GM13977 (cell line): ENCODE measurements around the gene KIFAP3.

Source experiments
- DNase-seq: peaks from one replicate; pipeline ENCODE4 v3.0.0; 2012; ENCODE audit warnings: low spot score
- in situ Hi-C: fragments of 300-500 bp; cut with MboI; formaldehyde crosslinking; loops from one replicate; pipeline ENCODE4 v1.12.0; 2022; ENCODE audit warnings: low sequenced_read_pairs, low pct_unique_long_range_greater_than_20kb, mixed read lengths, inconsistent platforms; ENCODE audit not compliant: unreplicated experiment
- TF ChIP-seq, protein P1 (sequence below): IDR thresholded peaks from 2 replicates; pipeline ENCODE4 v1.5.1; 2012; ENCODE audit warnings: mild to moderate bottlenecking, control low read depth; ENCODE audit not compliant: insufficient read depth; ENCODE audit errors: extremely low read depth, missing control alignments

The KIFAP3 gene

DNA sequence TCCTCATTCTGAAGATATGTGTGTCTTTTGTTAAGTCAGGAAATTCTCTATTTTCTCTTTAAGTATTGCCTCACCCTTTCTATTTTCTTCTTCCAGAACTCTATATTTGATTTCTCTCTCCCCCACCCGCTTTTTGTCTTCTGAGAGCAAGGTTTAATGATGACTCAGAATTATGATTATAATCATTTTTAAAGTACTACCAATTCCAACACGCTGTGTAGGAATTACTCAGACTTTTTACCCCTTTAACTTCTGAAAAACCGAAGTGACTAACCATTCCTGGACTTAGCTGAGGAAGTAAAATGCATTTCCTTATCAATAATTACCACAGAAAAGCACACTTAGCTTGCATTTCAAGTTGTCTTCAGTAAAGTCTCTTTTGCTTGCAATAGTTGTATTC, 160.0 kb downstream of the KIFAP3 start:
- in situ Hi-C loops = loop anchor here (25.0 kb wide), 1 partner anchor 623 kb away; the partner anchor contains the start of gene GORAB
- no peak for DNase-seq
- TF ChIP-seq, protein P1, sequence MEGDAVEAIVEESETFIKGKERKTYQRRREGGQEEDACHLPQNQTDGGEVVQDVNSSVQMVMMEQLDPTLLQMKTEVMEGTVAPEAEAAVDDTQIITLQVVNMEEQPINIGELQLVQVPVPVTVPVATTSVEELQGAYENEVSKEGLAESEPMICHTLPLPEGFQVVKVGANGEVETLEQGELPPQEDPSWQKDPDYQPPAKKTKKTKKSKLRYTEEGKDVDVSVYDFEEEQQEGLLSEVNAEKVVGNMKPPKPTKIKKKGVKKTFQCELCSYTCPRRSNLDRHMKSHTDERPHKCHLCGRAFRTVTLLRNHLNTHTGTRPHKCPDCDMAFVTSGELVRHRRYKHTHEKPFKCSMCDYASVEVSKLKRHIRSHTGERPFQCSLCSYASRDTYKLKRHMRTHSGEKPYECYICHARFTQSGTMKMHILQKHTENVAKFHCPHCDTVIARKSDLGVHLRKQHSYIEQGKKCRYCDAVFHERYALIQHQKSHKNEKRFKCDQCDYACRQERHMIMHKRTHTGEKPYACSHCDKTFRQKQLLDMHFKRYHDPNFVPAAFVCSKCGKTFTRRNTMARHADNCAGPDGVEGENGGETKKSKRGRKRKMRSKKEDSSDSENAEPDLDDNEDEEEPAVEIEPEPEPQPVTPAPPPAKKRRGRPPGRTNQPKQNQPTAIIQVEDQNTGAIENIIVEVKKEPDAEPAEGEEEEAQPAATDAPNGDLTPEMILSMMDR = no peak

DNA sequence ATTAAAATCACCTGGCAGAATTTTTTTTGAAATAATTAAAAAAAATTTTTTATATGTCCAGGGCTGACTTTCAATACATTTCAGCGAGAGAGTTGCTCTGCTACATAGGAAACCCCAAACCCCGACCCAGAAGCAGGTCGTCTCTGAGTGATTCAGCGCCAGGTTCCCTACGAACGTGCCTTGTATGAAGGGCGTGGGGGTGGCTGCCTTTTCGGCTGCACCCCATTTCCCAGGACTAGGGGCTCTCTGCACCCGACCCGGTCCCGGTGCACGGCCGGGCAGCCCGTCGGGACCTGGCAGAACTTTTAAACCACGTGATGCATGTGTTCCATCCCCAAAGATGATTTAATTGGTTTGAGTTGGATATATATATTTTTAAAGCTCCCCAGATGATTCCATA, 165.0 kb downstream of the KIFAP3 start:
- DNase-seq = no peak
- in situ Hi-C loops = loop anchor here (25.0 kb wide), 1 partner anchor 628 kb away; the partner anchor contains the start of gene GORAB
- TF ChIP-seq, protein P1 = no peak

DNA sequence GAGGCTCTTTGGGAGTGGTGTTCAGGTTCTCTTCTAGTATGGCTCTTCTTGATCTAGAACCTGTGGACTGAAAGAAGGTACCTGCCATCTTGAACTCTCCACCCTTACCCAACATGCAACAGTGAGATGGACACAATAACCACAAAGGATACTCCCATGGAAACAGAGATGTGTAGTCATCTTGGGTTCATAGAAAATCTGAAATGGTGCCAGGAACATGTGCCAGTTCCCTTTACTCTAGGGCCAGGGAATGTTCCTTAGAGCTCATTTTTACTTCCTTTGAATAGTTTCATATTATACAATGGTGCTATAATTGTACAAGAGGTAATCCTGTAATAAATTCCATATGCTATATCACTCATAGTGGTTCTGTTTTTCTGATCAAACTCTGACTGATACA, 167.6 kb downstream of the KIFAP3 start:
- no peak for DNase-seq
- TF ChIP-seq, protein P1 = no peak
- in situ Hi-C loops = loop anchor here (25.0 kb wide), 1 partner anchor 630 kb away; the partner anchor contains the start of gene GORAB

DNA sequence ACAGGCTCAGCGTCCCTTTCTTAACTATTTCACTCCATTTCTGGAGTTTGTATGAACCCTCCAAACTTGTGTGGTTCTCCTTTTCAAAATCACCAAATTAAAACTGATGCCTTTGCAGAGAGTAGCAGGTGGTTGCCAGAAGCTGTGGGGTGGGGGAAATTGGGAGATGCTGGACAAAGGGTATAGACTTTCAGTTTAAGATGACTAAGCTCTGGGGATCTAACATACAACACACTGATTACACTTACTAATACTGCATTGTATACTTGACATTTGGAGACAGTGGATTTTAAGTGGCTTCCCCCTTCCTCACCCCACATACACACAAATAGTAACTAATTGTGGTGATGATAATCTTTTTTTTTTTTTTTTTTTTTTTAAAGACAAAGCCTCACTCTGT, 169.7 kb downstream of the KIFAP3 start:
- no peak for DNase-seq
- TF ChIP-seq, protein P1 = no peak
- in situ Hi-C loops = loop anchor here (25.0 kb wide), 1 partner anchor 632 kb away; the partner anchor contains the start of gene GORAB

DNA sequence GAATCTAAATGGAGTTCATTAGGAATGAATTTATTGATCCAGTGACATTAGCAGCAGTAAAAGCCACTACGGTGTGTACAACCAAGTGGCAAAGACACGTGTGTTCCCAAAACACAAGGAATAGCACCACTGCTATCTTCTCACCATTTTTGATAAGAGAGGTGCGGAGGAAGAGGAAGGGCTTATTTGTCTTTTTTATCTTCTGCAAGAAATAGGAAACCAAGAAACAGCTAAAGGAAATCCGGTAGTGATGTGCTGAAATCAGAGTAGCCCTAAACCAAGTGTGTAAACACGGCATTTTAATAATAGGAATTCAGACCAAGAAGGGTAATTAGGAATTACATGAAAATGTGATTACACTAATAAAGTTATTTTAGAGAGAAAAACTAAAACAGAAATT, 171.7 kb downstream of the KIFAP3 start:
- no peak for DNase-seq
- TF ChIP-seq, protein P1 = no peak
- in situ Hi-C loops = loop anchor here (25.0 kb wide), 1 partner anchor 635 kb away; the partner anchor contains the start of gene GORAB

DNA sequence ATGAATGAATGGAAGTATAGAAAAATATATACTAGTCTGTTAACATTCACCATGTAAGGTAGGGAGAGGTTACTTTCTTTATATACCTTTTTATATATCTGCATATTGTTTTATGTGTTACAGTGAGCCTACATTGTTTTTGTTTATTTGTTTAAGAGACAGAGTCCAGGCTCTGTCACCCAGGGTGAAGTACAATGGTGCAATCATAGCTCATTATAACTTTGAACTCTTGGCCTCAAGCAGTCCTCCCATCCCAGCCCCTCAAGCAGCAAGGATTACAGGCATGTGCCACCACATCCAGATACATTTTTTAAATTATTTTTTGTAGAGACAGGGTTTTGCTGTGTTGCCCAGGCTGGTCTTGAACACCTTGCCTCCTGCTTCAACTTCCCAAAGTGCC, 173.4 kb downstream of the KIFAP3 start:
- in situ Hi-C loops = loop anchor here (25.0 kb wide), 1 partner anchor 636 kb away; the partner anchor contains the start of gene GORAB
- DNase-seq = no peak
- TF ChIP-seq, protein P1 = no peak
